HepG2 (cell line): ENCODE data around the gene PSMB3. TPM values are rescaled to one million over a fixed set of nuclear protein-coding genes. Genes with fewer than 3 reads are reported as not detected.

ENCODE experiments used
- BHLHE40 ChIP-seq: IDR thresholded peaks from 2 replicates; pipeline ENCODE4 v1.6.1; 2011; ENCODE audit warnings: low read length, improper control_type of control experiment
- BORCS8-MEF2B ChIP-seq: sonication (generic); formaldehyde crosslinking; IDR thresholded peaks from 2 replicates; pipeline ENCODE4 v1.8.0; 2022; ENCODE audit warnings: mild to moderate bottlenecking, missing genetic modification reagents
- EP300 ChIP-seq, 3 experiments: sonication (generic) in 1 of 3; formaldehyde crosslinking in 1 of 3; IDR thresholded peaks; 2 replicates each; pipeline versions ENCODE4 v1.5.1 to v1.6.1; 2011 to 2020; ENCODE audit warnings: low read depth in 2 of 3, low read length in 2 of 3, borderline replicate concordance in 1 of 3, improper control_type of control experiment in 1 of 3, mild to moderate bottlenecking in 1 of 3, missing genetic modification reagents in 1 of 3, moderate library complexity in 1 of 3
- FUBP1 ChIP-seq: sonication (generic); formaldehyde crosslinking; IDR thresholded peaks from 2 replicates; pipeline ENCODE4 v1.5.1; 2020; ENCODE audit warnings: missing genetic modification reagents, mild to moderate bottlenecking, borderline replicate concordance
- HOXA3 ChIP-seq: sonication (generic); formaldehyde crosslinking; IDR thresholded peaks from 2 replicates; pipeline ENCODE4 v1.5.0; 2020; ENCODE audit warnings: missing genetic modification reagents
- JUN ChIP-seq: sonication (generic); formaldehyde crosslinking; IDR thresholded peaks from 2 replicates; pipeline ENCODE4 v1.4.0; 2020; ENCODE audit warnings: mild to moderate bottlenecking, missing genetic modification reagents
- KLF13 ChIP-seq: sonication (generic); formaldehyde crosslinking; IDR thresholded peaks from 2 replicates; pipeline ENCODE4 v1.4.0; 2020; ENCODE audit warnings: mild to moderate bottlenecking, missing genetic modification reagents
- LCORL ChIP-seq, 2 experiments: fragments of 450-650 bp in 1 of 2; sonication (generic) in 1 of 2; formaldehyde crosslinking in 1 of 2; IDR thresholded peaks; 2 replicates each; pipeline versions ENCODE4 v1.5.0 to v1.6.1; 2017 to 2020; ENCODE audit warnings: antibody characterized with exemption in 1 of 2, missing genetic modification reagents in 1 of 2
- MAZ ChIP-seq, 2 experiments: sonication (generic) in 1 of 2; formaldehyde crosslinking in 1 of 2; IDR thresholded peaks; 2 replicates each; pipeline versions ENCODE4 v1.5.0 to v1.6.1; 2012 to 2020; ENCODE audit warnings: low read depth in 2 of 2, mild to moderate bottlenecking in 2 of 2, borderline replicate concordance in 1 of 2, improper control_type of control experiment in 1 of 2, low read length in 1 of 2, missing genetic modification reagents in 1 of 2, moderate library complexity in 1 of 2
- MYPOP ChIP-seq: sonication (generic); formaldehyde crosslinking; IDR thresholded peaks from 2 replicates; pipeline ENCODE4 v1.8.1; 2023; ENCODE audit warnings: mild to moderate bottlenecking, moderate library complexity, missing genetic modification reagents
- PAF1 ChIP-seq: IDR thresholded peaks from 2 replicates; pipeline ENCODE4 v1.6.1; 2016; ENCODE audit warnings: missing genetic modification reagents, missing compliant biosample characterization
- PREB ChIP-seq: sonication (generic); formaldehyde crosslinking; IDR thresholded peaks from 2 replicates; pipeline ENCODE4 v1.4.0; 2020; ENCODE audit warnings: missing genetic modification reagents
- RELA ChIP-seq: sonication (generic); formaldehyde crosslinking; IDR thresholded peaks from 2 replicates; pipeline ENCODE4 v1.4.0; 2020; ENCODE audit warnings: missing genetic modification reagents
- RFX5 ChIP-seq: IDR thresholded peaks from 2 replicates; pipeline ENCODE4 v1.6.1; 2011; ENCODE audit warnings: low read depth, low read length, improper control_type of control experiment
- SIN3A ChIP-seq: IDR thresholded peaks from 2 replicates; pipeline ENCODE4 v1.6.1; 2011; ENCODE audit warnings: low read depth, mild to moderate bottlenecking, control low read depth, low read length, borderline replicate concordance
- SMC3 ChIP-seq: IDR thresholded peaks from 2 replicates; pipeline ENCODE4 v1.6.1; 2011; ENCODE audit warnings: low read length, improper control_type of control experiment
- SRSF1 ChIP-seq: fragments of 200-400 bp; formaldehyde crosslinking; optimal IDR thresholded peaks from 2 replicates; pipeline ENCODE3; 2017; ENCODE audit warnings: mild to moderate bottlenecking, low read depth, low read length, moderate library complexity
- TFDP1 ChIP-seq: IDR thresholded peaks from 2 replicates; pipeline ENCODE4 v1.6.1; 2016; ENCODE audit warnings: missing compliant biosample characterization, missing genetic modification reagents, borderline replicate concordance
- ZMYM2 ChIP-seq: sonication (generic); formaldehyde crosslinking; IDR thresholded peaks from 2 replicates; pipeline ENCODE4 v1.8.0; 2022; ENCODE audit warnings: mild to moderate bottlenecking, missing genetic modification reagents
- ZNF232 ChIP-seq: sonication (generic); formaldehyde crosslinking; IDR thresholded peaks from 2 replicates; pipeline ENCODE4 v1.4.0; 2020; ENCODE audit warnings: missing genetic modification reagents, borderline replicate concordance
- ZNF33A ChIP-seq: sonication (generic); formaldehyde crosslinking; IDR thresholded peaks from 2 replicates; pipeline ENCODE4 v1.5.1; 2020; ENCODE audit warnings: missing genetic modification reagents, mild to moderate bottlenecking, moderate library complexity, borderline replicate concordance
- ZNF546 ChIP-seq: sonication (generic); formaldehyde crosslinking; conservative IDR thresholded peaks from 2 replicates; pipeline ENCODE4 v1.8.1; 2023; ENCODE audit warnings: mild to moderate bottlenecking, missing genetic modification reagents
- ZNF792 ChIP-seq: IDR thresholded peaks from 2 replicates; pipeline ENCODE4 v1.6.1; 2016
- polyA plus RNA-seq, 8 experiments: library from polyadenylated mRNA; depleted of rRNA in 3 of 8; stranded (reverse) in 7 of 8; unstranded in 1 of 8; fragments of >200 nt; fragmentation: Illumina TruSeq in 4 of 8; extraction: Trizol in 4 of 8; gene quantifications; 2 replicates each; pipeline versions ENCODE4 v1.2.1 to v1.2.3, GENCODE V29; 2011 to 2016; ENCODE audit warnings: low read depth in 4 of 8, missing spikeins in 1 of 8, mixed read lengths in 1 of 8; ENCODE audit not compliant: insufficient read depth in 1 of 8
- total RNA-seq, 5 experiments: library from RNA; depleted of rRNA; stranded (reverse); fragments of >200 nt; fragmentation: Illumina TruSeq; extraction: Trizol; gene quantifications; 2 replicates each; pipeline ENCODE4 v1.2.3, GENCODE V29; 2016; ENCODE audit warnings: low read depth in 1 of 5

PSMB3 gene
- total and polyA plus RNA-seq, 2 of the 13 experiments (the other 11 are each of a cell fraction or from before 2014, with no cell fraction given) = 366 to 517 TPM

- TF ChIP-seq MYPOP (peak; percentile 96), ZNF546 (CRISPR knock-in tag) (0 out of 2 replicates have a peak, but pooled peaks have one; percentile 69), LCORL (IDR thresholded peaks at IDR 0.05) (peak; percentile 76; the same call in 1 of the 2 replicates), LCORL (CRISPR knock-in tag; IDR thresholded peaks at IDR 0.05) (peak; percentile 97), SIN3A (peak; percentile 81), BORCS8-MEF2B (CRISPR knock-in tag) (peak; percentile 56), TFDP1 (CRISPR knock-in tag) (peak; percentile 80; the same call in 1 of the 2 replicates), SMC3 (no peak), ZNF232 (CRISPR knock-in tag) (peak; percentile 81; the same call in 1 of the 2 replicates), RELA (0 out of 2 replicates have a peak, but pooled peaks have one; percentile 56), BHLHE40 (peak; percentile 92), PAF1 (CRISPR knock-in tag) (peak; percentile 75; the same call in 1 of the 2 replicates), JUN (CRISPR knock-in tag) (peak; percentile 70; the same call in 1 of the 2 replicates), PREB (CRISPR knock-in tag) (peak; percentile 1; the same call in 1 of the 2 replicates), ZMYM2 (CRISPR knock-in tag) (peak; percentile 79), RFX5 (no peak), ZNF792 (CRISPR knock-in tag) (peak; percentile 70), HOXA3 (CRISPR knock-in tag) (peak; percentile 96), FUBP1 (CRISPR knock-in tag) (no peak; the same call in 1 of the 2 replicates), MAZ (IDR thresholded peaks at IDR 0.05; ENCODE audit: borderline replicate concordance, low read depth, low read length) (peak; percentile 99), MAZ (CRISPR knock-in tag; IDR thresholded peaks at IDR 0.05; ENCODE audit: low read depth) (peak; percentile 98), EP300 (IDR thresholded peaks at IDR 0.05; ENCODE audit: low read depth in 2 of 2, low read length in 2 of 2) (peak; percentile 99), EP300 (CRISPR knock-in tag; IDR thresholded peaks at IDR 0.05; ENCODE audit: borderline replicate concordance) (peak; percentile 98), ZNF33A (CRISPR knock-in tag) (peak; percentile 99; the same call in 1 of the 2 replicates), SRSF1 (peak; percentile 97), KLF13 (CRISPR knock-in tag) (no peak)
Observed at GRCh38 chr17:38703742-38704605, 48.6 kb upstream of the PSMB3 start (continued).
